Stimulated activated effector memory CD8-positive, alpha-beta T cell treated with anti-CD3 and anti-CD28 coated beads, Interleukin-12 subunit alpha, Interleukin-12 subunit beta, amount 100 ng/mL, for 72 hours (primary cell): ENCODE results near the gene DBI.
A peak's percentile ranks its signal among the peaks of the same experiment; 100 is the strongest.
"Not testable (repeated sequence)": the region's sequence is repeated elsewhere in the genome, so short reads cannot be mapped to it uniquely, and the experiment has no call there.

Experiments
- ATAC-seq: fragments of 150-1000 bp; cut with Tn5 transposase; 2 replicates; pipeline ENCODE4 v1.10.0; 2021
- DNase-seq, 2 donors: peaks; one replicate each; pipeline ENCODE4 v3.0.0; 2021 to 2022; ENCODE audit warnings: low spot score in 2 of 2
- H3K27ac Mint-ChIP-seq: one replicate; pipeline ENCODE4 v1.8.0; 2022; ENCODE audit warnings: mild to moderate bottlenecking, mixed read lengths
- H3K36me3 Mint-ChIP-seq: one replicate; pipeline ENCODE4 v1.8.0; 2022; ENCODE audit warnings: mild to moderate bottlenecking, mixed read lengths
- H3K4me1 Mint-ChIP-seq: one replicate; pipeline ENCODE4 v1.8.0; 2022; ENCODE audit warnings: mixed read lengths
- H3K4me3 Mint-ChIP-seq: one replicate; pipeline ENCODE4 v1.8.0; 2022; ENCODE audit warnings: mild to moderate bottlenecking, mixed read lengths
- H3K9me3 Mint-ChIP-seq: one replicate; pipeline ENCODE4 v1.8.0; 2022; ENCODE audit warnings: mixed read lengths

Gene DBI

GRCh38 chr2:119376406-119376805, 9.6 kb downstream of the DBI start:
- H3K36me3 Mint-ChIP-seq, result peaks cover 37% of the 10 kb centered on the region
- not testable (repeated sequence) for H3K9me3 Mint-ChIP-seq, H3K4me3 Mint-ChIP-seq, ATAC-seq, H3K27ac Mint-ChIP-seq, H3K4me1 Mint-ChIP-seq, DNase-seq

GRCh38 chr2:119376810-119377209, 10.0 kb downstream of the DBI start:
- Mint-ChIP-seq H3K4me1 (no peaks in the 10 kb centered on the region), H3K36me3 (peaks cover 33% of the 10 kb centered on the region), H3K27ac (no peak overlapping the region), H3K4me3 (no peak overlapping the region), H3K9me3 (peaks cover 3% of the 10 kb centered on the region)
- ATAC-seq (peak; percentile 42), DNase-seq (no peak)

DNA sequence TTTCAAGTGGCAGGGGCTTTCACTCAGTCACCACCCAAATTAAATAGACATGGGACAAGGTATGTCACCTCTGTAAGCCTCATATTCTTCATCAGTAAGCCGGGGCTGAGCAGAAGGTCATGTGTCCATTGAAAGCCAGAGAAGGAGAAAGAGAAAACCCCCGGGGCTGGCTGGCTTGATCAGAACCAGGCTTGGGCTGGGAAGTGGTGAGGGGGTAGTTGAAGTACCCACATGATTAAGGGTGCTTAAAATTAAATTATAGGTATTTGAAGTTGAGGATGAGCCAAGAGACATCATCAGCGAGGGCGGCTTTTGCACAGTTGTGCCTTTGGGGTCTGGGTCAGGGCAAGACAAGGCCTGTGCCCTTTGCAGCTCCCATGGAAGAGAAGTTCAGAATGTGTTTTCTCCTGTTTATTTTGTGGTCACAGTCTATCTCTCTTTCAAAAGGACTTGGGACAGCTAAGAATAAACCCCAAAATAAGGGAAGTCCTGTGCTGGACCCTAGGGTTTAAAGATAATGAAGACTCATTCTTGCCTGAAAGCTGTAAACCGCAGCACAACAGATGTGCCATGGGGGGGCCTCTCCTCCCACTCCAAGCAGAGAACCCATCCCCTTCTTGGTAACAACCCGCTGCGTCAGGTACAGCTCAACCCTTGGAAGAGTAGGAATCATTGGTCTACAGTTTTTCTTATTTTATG, 10.7 kb downstream of the DBI start:
- no peaks in the 10 kb centered on the region for H3K4me1 Mint-ChIP-seq
- ATAC-seq (no peak), DNase-seq (no peak)
- H3K27ac Mint-ChIP-seq, result no peak overlapping the region
- H3K9me3 Mint-ChIP-seq, result peaks cover 3% of the 10 kb centered on the region
- no peak overlapping the region for H3K4me3 Mint-ChIP-seq
- H3K36me3 Mint-ChIP-seq, result peaks cover 26% of the 10 kb centered on the region

DNA sequence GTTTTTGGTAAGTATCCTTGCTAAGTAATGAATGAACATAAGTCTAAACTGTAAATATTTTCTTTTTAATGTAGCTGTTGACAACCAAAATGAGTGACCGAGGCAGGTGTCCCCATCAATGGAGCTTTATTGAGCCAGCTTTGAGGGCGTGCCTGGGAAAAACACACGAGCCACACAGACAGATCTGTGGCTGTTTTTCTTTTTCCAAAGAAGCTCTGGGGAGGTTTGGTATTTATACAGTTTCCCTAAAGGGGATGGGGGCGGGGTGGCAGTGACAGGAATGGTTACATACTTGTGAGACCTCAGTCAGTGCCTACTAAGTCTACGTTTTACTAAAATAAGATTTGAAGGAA, 11.2 kb downstream of the DBI start:
- no peaks in the 10 kb centered on the region for H3K4me1 Mint-ChIP-seq
- no peak for ATAC-seq

GRCh38 chr2:119378566-119378965, 11.8 kb downstream of the DBI start:
- Mint-ChIP-seq H3K4me1 (no peaks in the 10 kb centered on the region), H3K4me3 (no peak overlapping the region), H3K27ac (no peak overlapping the region), H3K9me3 (peaks cover 3% of the 10 kb centered on the region), H3K36me3 (peaks cover 15% of the 10 kb centered on the region)
- no peak for ATAC-seq
- DNase-seq, result no peak

More for the DNA sequence above, 11.2 kb downstream of the DBI start:
- no peak overlapping the region for H3K4me3 Mint-ChIP-seq
- no peak for DNase-seq
- H3K9me3 Mint-ChIP-seq, result peaks cover 3% of the 10 kb centered on the region
- peaks cover 21% of the 10 kb centered on the region for H3K36me3 Mint-ChIP-seq
- H3K27ac Mint-ChIP-seq, result no peak overlapping the region

GRCh38 chr2:119383410-119384140, 16.8 kb downstream of the DBI start:
- ATAC-seq (no peak), DNase-seq (no peak)
- no peaks in the 10 kb centered on the region for H3K9me3 Mint-ChIP-seq
- H3K4me1 Mint-ChIP-seq, result peaks cover 8% of the 10 kb centered on the region
- no peak overlapping the region for H3K4me3 Mint-ChIP-seq
- H3K36me3 Mint-ChIP-seq, result no peaks in the 10 kb centered on the region
- no peak overlapping the region for H3K27ac Mint-ChIP-seq

DNA sequence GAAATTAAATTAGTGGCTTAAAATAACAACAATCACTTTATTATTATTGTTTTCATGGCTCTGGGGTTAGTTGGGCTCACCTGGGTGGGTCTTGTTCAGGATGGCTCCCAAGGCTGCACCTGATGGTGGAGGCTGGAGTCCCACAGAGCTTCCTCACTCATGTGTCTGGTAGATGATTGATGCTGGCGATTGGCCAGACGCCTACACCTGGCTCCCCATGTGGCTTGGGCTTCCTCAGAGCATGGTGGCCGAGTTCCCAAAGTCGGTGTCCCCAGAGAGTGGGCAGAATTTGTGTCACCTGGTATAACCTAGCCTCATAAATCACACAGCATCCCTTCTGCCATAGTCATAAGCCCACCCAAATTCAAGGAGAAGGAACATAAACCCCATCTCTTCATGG, 18.2 kb downstream of the DBI start:
- ATAC-seq, result no peak
- peaks cover 14% of the 10 kb centered on the region for H3K4me1 Mint-ChIP-seq

DNA sequence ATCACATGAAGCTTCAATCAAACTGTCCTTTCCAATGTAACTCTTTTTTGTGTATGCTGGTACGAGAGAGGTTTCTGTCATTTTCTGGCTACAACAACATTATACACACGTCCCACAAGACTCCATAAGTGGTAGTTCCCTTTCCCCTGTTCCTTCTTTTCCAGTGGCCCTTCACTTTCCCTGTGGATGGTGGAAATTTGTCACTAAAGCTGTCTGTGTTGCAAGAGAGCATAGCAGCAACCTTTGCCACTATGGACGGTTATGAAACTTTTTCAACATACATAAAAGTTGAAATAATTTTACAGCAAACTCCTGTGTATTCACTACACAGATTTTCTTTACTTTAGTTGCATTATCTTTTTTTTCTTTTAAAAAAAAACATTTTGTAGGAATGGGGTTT, 18.7 kb downstream of the DBI start:
- Mint-ChIP-seq H3K4me3 (no peak overlapping the region), H3K27ac (no peak overlapping the region), H3K36me3 (no peaks in the 10 kb centered on the region), H3K9me3 (no peaks in the 10 kb centered on the region), H3K4me1 (peaks cover 14% of the 10 kb centered on the region)
- ATAC-seq, result no peak
- no peak for DNase-seq

More for the DNA sequence above, 18.2 kb downstream of the DBI start:
- Mint-ChIP-seq H3K36me3 (no peaks in the 10 kb centered on the region), H3K4me3 (no peak overlapping the region), H3K9me3 (no peaks in the 10 kb centered on the region), H3K27ac (no peak overlapping the region)
- no peak for DNase-seq

- peak; percentile 77 for ATAC-seq
Measured at GRCh38 chr2:119387381-119388129, 20.8 kb downstream of the DBI start.

DNA sequence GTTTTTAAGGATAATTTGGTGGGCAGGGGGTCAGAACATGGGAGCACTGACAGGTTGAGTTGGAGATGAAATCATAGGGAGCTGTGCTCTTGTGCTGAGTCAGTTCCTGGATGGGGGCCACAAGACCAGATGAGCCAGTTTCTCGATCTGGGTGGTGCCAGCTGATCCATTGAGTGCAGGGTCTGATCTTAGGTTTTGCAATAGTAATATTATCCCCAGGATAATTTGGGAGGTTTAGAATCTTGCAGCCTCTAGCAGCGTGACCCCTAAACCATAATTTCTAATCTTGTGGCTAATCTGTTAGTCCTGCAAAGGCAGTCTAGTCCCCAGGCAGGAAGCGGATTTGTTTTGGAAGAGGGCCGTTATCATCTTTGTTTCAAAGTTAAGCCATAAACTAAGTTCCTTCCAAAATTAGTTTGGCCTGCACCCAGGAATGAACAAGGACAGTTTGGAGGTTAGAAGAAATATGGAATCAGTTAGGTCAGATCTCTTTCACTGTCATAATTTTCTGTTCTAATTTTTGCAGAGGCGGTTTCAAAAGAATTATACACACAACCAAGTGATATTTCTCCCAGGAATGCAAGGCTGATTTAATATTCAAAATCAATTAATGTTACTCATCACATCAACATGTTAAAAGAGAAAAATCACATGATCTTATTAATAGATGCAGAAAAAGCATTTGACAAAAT, 23.0 kb downstream of the DBI start:
- ATAC-seq (no peak), DNase-seq (no peak)
- peaks cover 14% of the 10 kb centered on the region for H3K4me1 Mint-ChIP-seq
- H3K4me3 Mint-ChIP-seq, result no peak overlapping the region
- H3K36me3 Mint-ChIP-seq, result no peaks in the 10 kb centered on the region
- no peaks in the 10 kb centered on the region for H3K9me3 Mint-ChIP-seq
- no peak overlapping the region for H3K27ac Mint-ChIP-seq

More at GRCh38 chr2:119387381-119388129, 20.8 kb downstream of the DBI start:
- peaks cover 14% of the 10 kb centered on the region for H3K4me1 Mint-ChIP-seq
- no peak overlapping the region for H3K4me3 Mint-ChIP-seq
- H3K27ac Mint-ChIP-seq, result no peak overlapping the region
- no peaks in the 10 kb centered on the region for H3K36me3 Mint-ChIP-seq
- H3K9me3 Mint-ChIP-seq, result no peaks in the 10 kb centered on the region
- DNase-seq, result no peak

- no peak for ATAC-seq
- Mint-ChIP-seq H3K36me3 (no peaks in the 10 kb centered on the region), H3K4me1 (peaks cover 11% of the 10 kb centered on the region), H3K9me3 (no peaks in the 10 kb centered on the region), H3K4me3 (no peak overlapping the region), H3K27ac (no peak overlapping the region)
- DNase-seq, result no peak
Measured at GRCh38 chr2:119393971-119394748, 27.4 kb downstream of the DBI start.

DNA sequence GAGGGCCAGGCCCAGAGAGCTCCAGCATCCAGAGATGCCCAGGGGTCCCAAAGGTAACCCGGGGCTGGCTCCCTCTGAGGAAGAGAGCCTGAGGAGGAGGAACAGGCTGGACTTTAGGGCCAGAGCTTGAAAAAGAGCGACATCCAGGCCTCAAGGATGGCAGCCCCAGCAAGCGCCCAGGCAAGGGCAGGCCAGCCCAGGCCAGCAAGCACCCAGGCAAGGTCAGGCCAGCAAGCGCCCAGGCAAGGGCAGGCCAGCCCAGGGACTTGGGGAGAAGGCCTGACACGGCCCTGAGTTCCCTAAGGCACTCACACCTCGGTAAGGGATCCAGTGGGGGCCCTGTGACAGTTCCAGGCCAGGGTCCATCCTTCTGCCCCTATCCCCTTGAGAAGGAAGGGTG, 30.4 kb downstream of the DBI start:
- Mint-ChIP-seq H3K4me1 (peaks cover 6% of the 10 kb centered on the region), H3K36me3 (no peaks in the 10 kb centered on the region), H3K4me3 (no peak overlapping the region), H3K9me3 (no peaks in the 10 kb centered on the region), H3K27ac (no peak overlapping the region)
- DNase-seq (no peak), ATAC-seq (peak; percentile 47)

DNA sequence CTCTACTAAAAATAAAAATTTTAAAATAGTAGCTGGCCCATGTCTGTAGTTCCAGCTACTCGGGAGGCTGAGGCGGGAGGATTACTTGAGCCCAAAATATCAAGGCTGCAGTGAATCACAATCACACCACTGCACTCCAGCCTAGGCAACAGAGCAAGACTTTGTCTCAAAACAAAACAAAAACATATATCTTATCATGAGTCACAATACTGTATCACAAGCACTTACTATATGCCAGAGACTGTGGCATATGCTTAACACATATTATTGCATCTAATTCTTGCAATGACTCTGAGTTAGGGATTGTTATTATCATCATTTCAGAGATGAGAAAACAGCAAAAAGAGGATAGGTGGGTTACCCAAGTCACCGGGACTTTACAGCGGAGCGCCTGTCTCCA, 35.3 kb downstream of the DBI start:
- Mint-ChIP-seq H3K9me3 (no peaks in the 10 kb centered on the region), H3K27ac (no peak overlapping the region), H3K36me3 (no peaks in the 10 kb centered on the region), H3K4me1 (peaks cover 6% of the 10 kb centered on the region), H3K4me3 (no peak overlapping the region)
- ATAC-seq, result peak; percentile 36
- no peak for DNase-seq

- ATAC-seq, result no peak
- H3K36me3 Mint-ChIP-seq, result no peaks in the 10 kb centered on the region
- DNase-seq, result no peak
- H3K9me3 Mint-ChIP-seq, result no peaks in the 10 kb centered on the region
- no peak overlapping the region for H3K27ac Mint-ChIP-seq
- no peak overlapping the region for H3K4me3 Mint-ChIP-seq
- H3K4me1 Mint-ChIP-seq, result peaks cover 6% of the 10 kb centered on the region
Measured at GRCh38 chr2:119402645-119403560, 36.1 kb downstream of the DBI start.
